CD8-positive, alpha-beta memory T cell (primary cell): ENCODE results near the gene SORCS2. TPM values are rescaled to one million over a fixed set of nuclear protein-coding genes. Genes with fewer than 3 reads are reported as not detected.

Source experiments
- CTCF ChIA-PET: fragments of 350-600 bp; sonication (Branson Sonifier 250); formaldehyde crosslinking; loops from one replicate; lab custom pipeline; 2021; ENCODE audit warnings: antibody characterized with exemption; lab: Charles Lee
- POLR2A ChIA-PET: fragments of 350-600 bp; sonication (Branson Sonifier 250); formaldehyde crosslinking; loops from one replicate; lab custom pipeline; 2021; ENCODE audit warnings: antibody characterized with exemption; lab: Charles Lee
- DNase-seq, 5 donors: peaks; one replicate each; pipeline versions ENCODE4 v3.0.0 to v3.0.0-alpha.2; 2020 to 2022; ENCODE audit warnings: mixed read lengths in 1 of 5
- H3K27ac ChIP-seq: one replicate; pipeline ENCODE4 v1.7.0; 2013; ENCODE audit warnings: low read depth, mild to moderate bottlenecking, low read length, moderate library complexity
- H3K27me3 ChIP-seq: 2 replicates; pipeline ENCODE4 v1.7.0; 2013; ENCODE audit warnings: low read length, mild to moderate bottlenecking; ENCODE audit not compliant: insufficient read depth, poor library complexity, severe bottlenecking
- H3K36me3 ChIP-seq: 2 replicates; pipeline ENCODE4 v1.7.0; 2013; ENCODE audit warnings: mild to moderate bottlenecking, low read length, moderate library complexity; ENCODE audit not compliant: insufficient read depth
- H3K4me1 ChIP-seq: 2 replicates; pipeline ENCODE4 v1.7.0; 2013; ENCODE audit warnings: mild to moderate bottlenecking, low read length, moderate library complexity; ENCODE audit not compliant: insufficient read depth
- H3K4me3 ChIP-seq: 2 replicates; pipeline ENCODE4 v1.7.0; 2013; ENCODE audit warnings: mild to moderate bottlenecking, low read length
- H3K9me3 ChIP-seq: 2 replicates; pipeline ENCODE4 v1.7.0; 2013; ENCODE audit warnings: mild to moderate bottlenecking, low read length
- H3K27ac Mint-ChIP-seq, 8 donors: one replicate each; pipeline ENCODE4 v1.8.0; 2020 to 2021; ENCODE audit warnings: mixed read lengths in 8 of 8, mild to moderate bottlenecking in 6 of 8, inconsistent platforms in 3 of 8, moderate library complexity in 3 of 8
- H3K27me3 Mint-ChIP-seq, 2 donors: one replicate each; pipeline ENCODE4 v1.8.0; 2020 to 2021; ENCODE audit warnings: mixed read lengths in 2 of 2, mild to moderate bottlenecking in 1 of 2, moderate library complexity in 1 of 2
- H3K36me3 Mint-ChIP-seq, 3 donors: one replicate each; pipeline ENCODE4 v1.8.0; 2020 to 2021; ENCODE audit warnings: mixed read lengths in 3 of 3, inconsistent platforms in 1 of 3, mild to moderate bottlenecking in 1 of 3
- H3K4me1 Mint-ChIP-seq, 3 donors: one replicate each; pipeline ENCODE4 v1.8.0; 2020 to 2021; ENCODE audit warnings: mixed read lengths in 3 of 3, inconsistent platforms in 1 of 3, mild to moderate bottlenecking in 1 of 3
- H3K4me3 Mint-ChIP-seq, 7 donors: one replicate each; pipeline ENCODE4 v1.8.0; 2020 to 2021; ENCODE audit warnings: mixed read lengths in 7 of 7, mild to moderate bottlenecking in 6 of 7, moderate library complexity in 4 of 7, inconsistent platforms in 2 of 7
- H3K9me3 Mint-ChIP-seq, 5 donors: one replicate each; pipeline ENCODE4 v1.8.0; 2020 to 2022; ENCODE audit warnings: mixed read lengths in 5 of 5, mild to moderate bottlenecking in 3 of 5, moderate library complexity in 2 of 5, inconsistent platforms in 1 of 5
- polyA plus RNA-seq: library from polyadenylated mRNA; unstranded; fragments of 300-500 nt; fragmentation: Illumina TruSeq; gene quantifications from one replicate; pipeline ENCODE4 v1.2.3, GENCODE V29; 2021
- total RNA-seq, 2 experiments: library from RNA; stranded (reverse); gene quantifications; one replicate each; pipeline ENCODE4 v1.2.3, GENCODE V29; 2021

Gene SORCS2
- total and polyA plus RNA-seq, 3 experiments from 2014 or later: not detected

- no peaks in the 10 kb centered on the region for H3K36me3 Mint-ChIP-seq
- H3K4me3 Mint-ChIP-seq: no peak overlapping the region
- H3K27me3 Mint-ChIP-seq: peaks cover 0 to 8% of the 10 kb centered on the region in 2 donors
- Histone ChIP-seq H3K4me1 (no peaks in the 10 kb centered on the region), H3K36me3 (no peaks in the 10 kb centered on the region), H3K27me3 (no peaks in the 10 kb centered on the region), H3K27ac (no peak overlapping the region), H3K4me3 (no peak overlapping the region), H3K9me3 (no peaks in the 10 kb centered on the region)
- no peaks in the 10 kb centered on the region for H3K9me3 Mint-ChIP-seq
- no peaks in the 10 kb centered on the region for H3K4me1 Mint-ChIP-seq
- DNase-seq: no peak
- CTCF ChIA-PET: no interaction called here
- H3K27ac Mint-ChIP-seq: no peak overlapping the region
- POLR2A ChIA-PET: no interaction called here
Observed at GRCh38 chr4:7362862-7363430, 170.6 kb downstream of the SORCS2 start.

GRCh38 chr4:7364979-7365378 lies 172.6 kb downstream of the SORCS2 start:
- Mint-ChIP-seq H3K27me3 (peaks cover 0 to 4% of the 10 kb centered on the region in 2 donors), H3K9me3 (no peaks in the 10 kb centered on the region)
- CTCF ChIA-PET: no interaction called here

GRCh38 chr4:7365462-7366179 lies 173.3 kb downstream of the SORCS2 start:
- Histone ChIP-seq H3K27me3 (no peaks in the 10 kb centered on the region), H3K4me1 (no peaks in the 10 kb centered on the region), H3K27ac (no peak overlapping the region), H3K36me3 (no peaks in the 10 kb centered on the region), H3K4me3 (no peak overlapping the region), H3K9me3 (no peaks in the 10 kb centered on the region)
- Mint-ChIP-seq H3K9me3 (no peaks in the 10 kb centered on the region), H3K27me3 (peaks cover 0 to 4% of the 10 kb centered on the region in 2 donors), H3K4me1 (no peaks in the 10 kb centered on the region), H3K36me3 (no peaks in the 10 kb centered on the region), H3K27ac (no peak overlapping the region), H3K4me3 (no peak overlapping the region)
- ChIA-PET CTCF (no interaction called here), POLR2A (no interaction called here)
- DNase-seq: no peak

More at GRCh38 chr4:7364979-7365378, 172.6 kb downstream of the SORCS2 start:
- no peak for DNase-seq
- Mint-ChIP-seq H3K36me3 (no peaks in the 10 kb centered on the region), H3K4me3 (no peak overlapping the region), H3K27ac (no peak overlapping the region), H3K4me1 (no peaks in the 10 kb centered on the region)
- no peaks in the 10 kb centered on the region for H3K9me3 ChIP-seq
- POLR2A ChIA-PET: no interaction called here
- H3K27me3 ChIP-seq: no peaks in the 10 kb centered on the region
- H3K4me3 ChIP-seq: no peak overlapping the region
- no peaks in the 10 kb centered on the region for H3K4me1 ChIP-seq
- no peaks in the 10 kb centered on the region for H3K36me3 ChIP-seq
- no peak overlapping the region for H3K27ac ChIP-seq

GRCh38 chr4:7366180-7366945 lies 174.0 kb downstream of the SORCS2 start:
- no peaks in the 10 kb centered on the region for H3K36me3 ChIP-seq
- ChIA-PET CTCF (no interaction called here), POLR2A (no interaction called here)
- no peak overlapping the region for H3K4me3 ChIP-seq
- H3K27ac Mint-ChIP-seq: no peak overlapping the region
- no peaks in the 10 kb centered on the region for H3K9me3 ChIP-seq
- no peaks in the 10 kb centered on the region for H3K36me3 Mint-ChIP-seq
- H3K27me3 ChIP-seq: no peaks in the 10 kb centered on the region
- DNase-seq: no peak
- no peaks in the 10 kb centered on the region for H3K4me1 Mint-ChIP-seq
- H3K27me3 Mint-ChIP-seq: peaks cover 0 to 4% of the 10 kb centered on the region in 2 donors
- no peak overlapping the region for H3K27ac ChIP-seq
- no peaks in the 10 kb centered on the region for H3K4me1 ChIP-seq
- no peaks in the 10 kb centered on the region for H3K9me3 Mint-ChIP-seq
- H3K4me3 Mint-ChIP-seq: no peak overlapping the region

GRCh38 chr4:7366954-7367353 lies 174.6 kb downstream of the SORCS2 start:
- Histone ChIP-seq H3K27me3 (no peaks in the 10 kb centered on the region), H3K9me3 (no peaks in the 10 kb centered on the region), H3K36me3 (no peaks in the 10 kb centered on the region), H3K27ac (no peak overlapping the region), H3K4me1 (no peaks in the 10 kb centered on the region), H3K4me3 (no peak overlapping the region)
- no peak overlapping the region for H3K27ac Mint-ChIP-seq
- no peaks in the 10 kb centered on the region for H3K9me3 Mint-ChIP-seq
- H3K4me3 Mint-ChIP-seq: no peak overlapping the region
- H3K4me1 Mint-ChIP-seq: no peaks in the 10 kb centered on the region
- H3K36me3 Mint-ChIP-seq: no peaks in the 10 kb centered on the region
- POLR2A ChIA-PET: no interaction called here
- CTCF ChIA-PET: no interaction called here
- no peak for DNase-seq
- peaks cover 0 to 4% of the 10 kb centered on the region in 2 donors for H3K27me3 Mint-ChIP-seq

GRCh38 chr4:7367406-7367805 lies 175.1 kb downstream of the SORCS2 start:
- H3K27me3 Mint-ChIP-seq: peaks cover 0 to 6% of the 10 kb centered on the region in 2 donors
- no peak overlapping the region for H3K27ac Mint-ChIP-seq
- H3K36me3 Mint-ChIP-seq: no peaks in the 10 kb centered on the region
- no peaks in the 10 kb centered on the region for H3K9me3 Mint-ChIP-seq
- H3K4me3 ChIP-seq: no peak overlapping the region
- ChIA-PET POLR2A (no interaction called here), CTCF (no interaction called here)
- H3K9me3 ChIP-seq: no peaks in the 10 kb centered on the region
- no peak for DNase-seq
- H3K27ac ChIP-seq: no peak overlapping the region
- H3K4me1 ChIP-seq: no peaks in the 10 kb centered on the region
- H3K4me3 Mint-ChIP-seq: no peak overlapping the region
- H3K36me3 ChIP-seq: no peaks in the 10 kb centered on the region
- H3K4me1 Mint-ChIP-seq: no peaks in the 10 kb centered on the region
- H3K27me3 ChIP-seq: no peaks in the 10 kb centered on the region

GRCh38 chr4:7367864-7368277 lies 175.5 kb downstream of the SORCS2 start:
- H3K4me1 Mint-ChIP-seq: no peaks in the 10 kb centered on the region

GRCh38 chr4:7368296-7368695 lies 176.0 kb downstream of the SORCS2 start:
- Mint-ChIP-seq H3K9me3 (no peaks in the 10 kb centered on the region), H3K27ac (no peak overlapping the region), H3K4me1 (no peaks in the 10 kb centered on the region), H3K36me3 (no peaks in the 10 kb centered on the region), H3K4me3 (no peak overlapping the region), H3K27me3 (peaks cover 4 to 6% of the 10 kb centered on the region in 2 donors)
- ChIA-PET POLR2A (no interaction called here), CTCF (no interaction called here)
- no peak for DNase-seq
- Histone ChIP-seq H3K4me1 (no peaks in the 10 kb centered on the region), H3K9me3 (no peaks in the 10 kb centered on the region), H3K27me3 (no peaks in the 10 kb centered on the region), H3K4me3 (no peak overlapping the region), H3K36me3 (no peaks in the 10 kb centered on the region), H3K27ac (no peak overlapping the region)

More at GRCh38 chr4:7367864-7368277, 175.5 kb downstream of the SORCS2 start:
- H3K4me3 ChIP-seq: no peak overlapping the region
- Mint-ChIP-seq H3K4me3 (no peak overlapping the region), H3K36me3 (no peaks in the 10 kb centered on the region), H3K9me3 (no peaks in the 10 kb centered on the region), H3K27ac (no peak overlapping the region), H3K27me3 (peaks cover 4 to 6% of the 10 kb centered on the region in 2 donors)
- CTCF ChIA-PET: no interaction called here
- no peaks in the 10 kb centered on the region for H3K36me3 ChIP-seq
- no peak for DNase-seq
- H3K27me3 ChIP-seq: no peaks in the 10 kb centered on the region
- no peaks in the 10 kb centered on the region for H3K4me1 ChIP-seq
- no peak overlapping the region for H3K27ac ChIP-seq
- POLR2A ChIA-PET: no interaction called here
- H3K9me3 ChIP-seq: no peaks in the 10 kb centered on the region
